OCI-LY1 (cell line): ENCODE data around the gene GALNT2.

Source experiments
- H2AFZ ChIP-seq: fragments of 200-600 bp; sonication (generic), shearing (Covaris generic); 2 replicates; pipeline ENCODE4 v1.6.0; 2014; ENCODE audit warnings: antibody characterized with exemption, mild to moderate bottlenecking, low read length
- H3F3A ChIP-seq: fragments of 200-600 bp; sonication (generic), shearing (Covaris generic); 2 replicates; pipeline ENCODE4 v1.6.0; 2014; ENCODE audit warnings: mild to moderate bottlenecking, antibody characterized with exemption, low read length, moderate library complexity; ENCODE audit not compliant: insufficient read depth
- H3K27ac ChIP-seq: fragments of 200-600 bp; sonication (generic); 2 replicates; pipeline ENCODE4 v1.5.1; 2014; ENCODE audit warnings: low read length, mixed run types, mild to moderate bottlenecking, low read depth; ENCODE audit not compliant: poor library complexity, severe bottlenecking
- H3K27me3 ChIP-seq: fragments of 200-600 bp; sonication (generic); 2 replicates; pipeline ENCODE4 v1.6.0; 2014; ENCODE audit warnings: antibody characterized with exemption, mild to moderate bottlenecking, low read length, moderate library complexity; ENCODE audit not compliant: insufficient read depth
- H3K36me3 ChIP-seq: fragments of 200-600 bp; sonication (generic); 2 replicates; pipeline ENCODE4 v1.6.1; 2014; ENCODE audit warnings: mild to moderate bottlenecking, antibody characterized with exemption, low read length, moderate library complexity, mixed read lengths; ENCODE audit not compliant: insufficient read depth
- H3K4me1 ChIP-seq: fragments of 200-600 bp; sonication (generic); 2 replicates; pipeline ENCODE4 v1.5.1; 2014; ENCODE audit warnings: mild to moderate bottlenecking, low read length, moderate library complexity; ENCODE audit not compliant: insufficient read depth, severe bottlenecking
- H3K4me2 ChIP-seq: fragments of 200-600 bp; sonication (generic), shearing (Covaris generic); 2 replicates; pipeline ENCODE4 v1.6.1; 2014; ENCODE audit warnings: low read length
- H3K4me3 ChIP-seq: fragments of 200-600 bp; sonication (generic); 2 replicates; pipeline ENCODE4 v1.5.1; 2014; ENCODE audit warnings: low read length, low read depth, mild to moderate bottlenecking, mixed read lengths; ENCODE audit not compliant: poor library complexity, severe bottlenecking
- H3K79me2 ChIP-seq: fragments of 200-600 bp; shearing (Covaris generic); 2 replicates; pipeline ENCODE4 v1.6.1; 2016; ENCODE audit warnings: mixed run types, low read length, mixed read lengths; ENCODE audit not compliant: insufficient read depth
- H3K9ac ChIP-seq: fragments of 200-600 bp; sonication (generic), shearing (Covaris generic); 2 replicates; pipeline ENCODE4 v1.6.1; 2014; ENCODE audit warnings: mild to moderate bottlenecking, low read length, mixed read lengths
- H3K9me2 ChIP-seq: fragments of 200-600 bp; sonication (generic), shearing (Covaris generic); 2 replicates; pipeline ENCODE4 v1.6.1; 2014; ENCODE audit warnings: low read depth, mild to moderate bottlenecking, low read length, mixed read lengths
- H3K9me3 ChIP-seq: fragments of 200-600 bp; shearing (Covaris generic); 2 replicates; pipeline ENCODE4 v1.6.1; 2014; ENCODE audit warnings: low read length, mixed read lengths
- H4K20me1 ChIP-seq: fragments of 200-600 bp; sonication (generic), shearing (Covaris generic); 2 replicates; pipeline ENCODE4 v1.6.0; 2016; ENCODE audit warnings: mild to moderate bottlenecking, low read length; ENCODE audit not compliant: insufficient read depth
- CTCF ChIP-seq: fragments of 200-600 bp; sonication (generic), shearing (Covaris generic); IDR thresholded peaks from 2 replicates; pipeline ENCODE4 v1.5.1; 2017; ENCODE audit warnings: mild to moderate bottlenecking, antibody characterized with exemption, low read length, moderate library complexity, mixed read lengths
- EZH2 ChIP-seq: fragments of 200-600 bp; sonication (generic), shearing (Covaris generic); IDR thresholded peaks from 2 replicates; pipeline ENCODE4 v1.8.0; 2017; ENCODE audit warnings: borderline replicate concordance, mixed run types, mild to moderate bottlenecking, antibody characterized with exemption, low read length, moderate library complexity, mixed read lengths

Gene GALNT2

GRCh38 chr1:230040440-230040839 is 26.6 kb upstream of the GALNT2 start:
- Histone ChIP-seq H3K9ac (no peak overlapping the region), H3K27me3 (peaks cover 7% of the 10 kb centered on the region; the same call in 1 of the 2 replicates), H3K36me3 (no peaks in the 10 kb centered on the region), H2AFZ (no peak overlapping the region), H3K4me3 (no peak overlapping the region), H3F3A (no peaks in the 10 kb centered on the region), H3K9me2 (no peaks in the 10 kb centered on the region), H4K20me1 (no peaks in the 10 kb centered on the region), H3K27ac (no peak overlapping the region), H3K4me1 (no peaks in the 10 kb centered on the region), H3K79me2 (no peaks in the 10 kb centered on the region), H3K9me3 (0 out of 2 replicates have a peak, but pooled peaks cover 5% of the 10 kb centered on the region), H3K4me2 (no peak overlapping the region)
- TF ChIP-seq CTCF (no peak), EZH2 (no peak)

- Histone ChIP-seq H3K79me2 (no peaks in the 10 kb centered on the region), H3K27me3 (peaks cover 7% of the 10 kb centered on the region; the same call in 1 of the 2 replicates), H3K4me1 (no peaks in the 10 kb centered on the region), H3K36me3 (no peaks in the 10 kb centered on the region), H3K4me2 (no peak overlapping the region), H2AFZ (no peak overlapping the region), H3F3A (no peaks in the 10 kb centered on the region), H3K9me3 (no peaks in the 10 kb centered on the region), H3K4me3 (no peak overlapping the region), H3K9me2 (no peaks in the 10 kb centered on the region), H3K9ac (no peak overlapping the region), H4K20me1 (no peaks in the 10 kb centered on the region), H3K27ac (no peak overlapping the region)
- no peak for TF ChIP-seq EZH2
- TF ChIP-seq CTCF, result no peak
These were observed 24.0 kb upstream of the GALNT2 start for GRCh38 chr1:230043081-230043480.

GRCh38 chr1:230044729-230045128 is 22.3 kb upstream of the GALNT2 start:
- no peak overlapping the region for H3K27ac ChIP-seq
- no peaks in the 10 kb centered on the region for H3K4me1 ChIP-seq
- no peaks in the 10 kb centered on the region for H3K9me3 ChIP-seq
- no peaks in the 10 kb centered on the region for H3F3A ChIP-seq
- no peaks in the 10 kb centered on the region for H4K20me1 ChIP-seq
- H3K9ac ChIP-seq, result no peak overlapping the region
- H3K9me2 ChIP-seq, result no peaks in the 10 kb centered on the region
- H3K36me3 ChIP-seq, result no peaks in the 10 kb centered on the region
- no peak overlapping the region for H3K4me2 ChIP-seq
- TF ChIP-seq CTCF (no peak), EZH2 (no peak)
- H3K79me2 ChIP-seq, result no peaks in the 10 kb centered on the region
- H2AFZ ChIP-seq, result no peak overlapping the region
- peaks cover 7% of the 10 kb centered on the region; the same call in 1 of the 2 replicates for H3K27me3 ChIP-seq
- H3K4me3 ChIP-seq, result no peak overlapping the region
